Breast epithelium (tissue), 3 donors: ENCODE measurements around the gene GCNT4.

Source experiments
- CTCF ChIP-seq, 3 donors: fragments of 450-650 bp; IDR thresholded peaks; one replicate each; pipeline ENCODE4 v1.5.1; 2016 to 2017; ENCODE audit warnings: antibody characterized with exemption in 3 of 3, mild to moderate bottlenecking in 3 of 3, moderate library complexity in 3 of 3
- POLR2A ChIP-seq: fragments of 450-650 bp; IDR thresholded peaks from one replicate; pipeline ENCODE4 v1.6.1; 2016; ENCODE audit warnings: antibody characterized with exemption, mild to moderate bottlenecking, moderate library complexity
- POLR2AphosphoS5 ChIP-seq, 3 donors: sonication (generic); formaldehyde crosslinking; IDR thresholded peaks; one replicate each; pipeline ENCODE4 v1.6.1; 2017; ENCODE audit warnings: antibody characterized with exemption in 3 of 3

- TF ChIP-seq CTCF (IDR thresholded peaks at IDR 0.05) (no peak), POLR2A (no peak), POLR2AphosphoS5 (IDR thresholded peaks at IDR 0.05) (no peak)
Observed at GRCh38 chr5:75043633-75044264, 8.6 kb downstream of the GCNT4 start.
